Stimulated activated CD8-positive, alpha-beta memory T cell treated with anti-CD3 and anti-CD28 coated beads, Interleukin-2, amount 100 ng/mL, for 1 hour (primary cell): ENCODE data around the gene COL11A2.
"Not testable (repeated sequence)": the region's sequence is repeated elsewhere in the genome, so short reads cannot be mapped to it uniquely, and the experiment has no call there.

Experiments
- DNase-seq, 2 donors: peaks; one replicate each; pipeline ENCODE4 v3.0.0-alpha.2; 2020; ENCODE audit warnings: low read depth in 2 of 2

The COL11A2 gene

DNA sequence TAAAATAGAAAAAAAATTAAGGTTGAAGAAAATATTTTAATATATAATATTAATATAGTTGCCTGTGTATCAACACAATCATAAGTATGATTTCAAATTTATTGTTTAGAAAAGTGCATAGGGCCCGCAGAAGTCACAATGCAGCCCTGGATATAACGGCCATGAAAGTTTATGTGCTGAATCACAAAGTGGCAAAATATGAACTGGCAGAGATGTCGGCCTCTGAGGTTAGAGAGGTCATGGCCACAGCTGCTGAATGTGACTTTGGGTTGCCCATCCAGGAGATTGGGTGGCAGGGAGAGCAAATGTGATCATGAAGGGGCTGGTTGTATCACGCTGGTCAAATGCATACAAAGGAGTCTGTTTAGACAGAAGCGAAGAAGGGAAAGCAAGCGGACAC lies 35.7 kb downstream of the COL11A2 start:
- no peak for DNase-seq

DNA sequence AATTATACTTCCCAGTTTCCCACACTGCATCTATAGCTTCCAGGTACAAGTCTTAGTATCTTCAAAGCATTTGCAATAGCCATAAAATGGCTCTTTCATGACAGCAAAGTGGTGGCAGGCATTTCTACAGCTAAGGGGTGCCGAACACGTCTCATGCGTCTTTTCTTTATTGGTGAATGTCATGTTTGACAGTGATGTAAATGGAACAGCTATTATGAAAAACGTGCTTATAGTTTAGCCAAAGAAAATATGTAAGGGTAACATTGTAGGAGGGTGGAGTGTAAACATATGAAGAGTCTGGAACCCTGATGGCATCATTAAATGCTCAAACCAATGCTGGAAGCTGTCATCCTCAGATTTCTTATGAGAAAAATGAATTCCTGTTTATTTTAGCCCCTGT lies 37.9 kb downstream of the COL11A2 start:
- no peak for DNase-seq

DNA sequence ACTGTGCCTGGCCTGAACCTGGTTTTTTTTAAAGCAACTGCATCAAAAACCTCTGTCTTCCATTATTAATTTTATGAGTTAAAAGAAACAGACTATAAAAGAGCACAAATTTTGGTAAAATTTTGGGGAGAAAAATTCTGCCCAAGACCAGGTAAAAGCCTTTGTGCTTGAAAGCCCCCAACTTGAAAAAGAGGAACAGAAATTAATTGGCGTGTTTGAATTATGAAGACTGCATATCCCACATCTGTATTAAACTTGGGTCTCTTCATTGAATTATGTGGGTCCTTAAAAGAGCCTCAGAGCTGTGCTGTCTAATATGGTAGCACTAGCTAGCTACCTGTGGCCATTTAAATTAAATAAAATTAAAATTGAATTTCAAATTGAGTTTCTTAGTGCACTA lies 41.2 kb downstream of the COL11A2 start:
- no peak for DNase-seq

DNA sequence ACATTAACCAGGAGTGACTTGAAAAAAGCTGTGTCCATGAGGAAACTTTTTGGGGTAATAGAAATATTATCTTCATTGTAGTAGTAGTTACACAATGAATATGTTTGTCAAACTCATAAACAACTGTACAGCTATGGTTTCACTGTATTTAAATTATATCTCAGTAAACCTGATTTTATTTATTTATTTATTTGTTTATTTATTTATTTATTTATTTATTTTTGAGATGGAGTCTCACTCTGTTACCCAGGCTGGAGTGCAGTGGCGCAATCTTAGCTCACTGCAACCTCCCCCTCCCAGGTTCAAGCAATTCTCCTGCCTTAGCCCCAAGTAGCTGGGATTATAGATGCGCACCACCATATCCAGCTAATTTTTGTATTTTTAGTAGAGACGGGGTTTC lies 41.7 kb downstream of the COL11A2 start:
- DNase-seq, result not testable (repeated sequence)

DNA sequence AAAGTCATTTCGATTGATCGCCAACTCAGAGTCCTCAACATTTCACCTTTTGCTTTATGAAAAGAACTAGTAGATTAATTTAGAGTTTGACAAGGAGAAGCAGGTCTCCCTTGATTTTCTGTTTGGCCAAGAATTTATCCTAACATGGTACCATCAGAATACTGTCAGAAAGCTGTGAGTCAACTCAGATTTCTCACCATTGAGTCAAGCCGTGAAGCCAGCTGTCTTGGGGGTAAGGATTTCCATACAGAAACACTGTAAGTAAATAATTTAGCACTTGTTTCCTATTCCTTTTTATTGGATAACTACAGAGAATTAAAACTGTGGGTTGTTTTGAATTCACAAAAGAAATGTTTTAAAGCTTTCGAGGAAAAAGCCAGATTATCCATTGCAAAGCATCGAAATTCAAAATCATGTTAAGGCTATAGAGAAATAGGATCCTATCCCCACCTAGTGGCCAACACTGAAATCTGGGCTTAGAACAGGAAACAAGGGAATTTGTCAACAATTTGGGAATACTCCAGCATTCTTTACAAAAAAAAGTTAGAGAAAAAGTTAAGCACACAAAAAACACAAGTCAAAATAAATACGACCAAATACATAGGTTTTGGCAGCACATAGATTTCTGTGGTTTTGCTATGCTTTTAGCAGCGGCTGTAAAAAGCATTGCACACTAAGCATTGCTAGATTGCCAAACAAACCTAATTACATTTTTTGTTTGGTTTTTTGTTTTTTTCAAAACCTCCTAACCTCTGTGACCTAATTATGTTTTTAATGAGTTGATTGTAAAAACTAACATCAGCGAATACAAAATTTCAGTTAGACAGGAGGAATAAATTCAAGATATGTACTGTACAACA lies 44.2 kb downstream of the COL11A2 start:
- DNase-seq, result no peak

DNA sequence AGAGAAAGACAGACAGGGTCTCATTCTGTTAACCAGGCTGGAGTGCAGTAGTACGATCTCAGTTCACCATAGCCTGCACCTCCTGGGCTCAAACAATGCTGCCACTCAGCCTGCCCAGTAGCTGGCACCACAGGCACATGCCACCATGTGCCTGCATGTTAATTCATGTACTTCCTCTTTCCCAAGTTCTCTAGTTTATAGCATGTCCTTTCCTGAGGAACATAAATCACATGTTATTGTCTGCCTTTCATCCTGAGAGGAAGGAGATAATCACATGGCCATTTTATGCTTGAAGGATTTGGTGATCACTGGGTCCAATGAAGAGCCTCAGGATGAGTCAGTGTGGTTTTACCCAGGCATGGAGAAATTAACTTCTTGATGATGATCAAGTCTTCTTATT lies 47.9 kb downstream of the COL11A2 start:
- DNase-seq, result no peak

DNA sequence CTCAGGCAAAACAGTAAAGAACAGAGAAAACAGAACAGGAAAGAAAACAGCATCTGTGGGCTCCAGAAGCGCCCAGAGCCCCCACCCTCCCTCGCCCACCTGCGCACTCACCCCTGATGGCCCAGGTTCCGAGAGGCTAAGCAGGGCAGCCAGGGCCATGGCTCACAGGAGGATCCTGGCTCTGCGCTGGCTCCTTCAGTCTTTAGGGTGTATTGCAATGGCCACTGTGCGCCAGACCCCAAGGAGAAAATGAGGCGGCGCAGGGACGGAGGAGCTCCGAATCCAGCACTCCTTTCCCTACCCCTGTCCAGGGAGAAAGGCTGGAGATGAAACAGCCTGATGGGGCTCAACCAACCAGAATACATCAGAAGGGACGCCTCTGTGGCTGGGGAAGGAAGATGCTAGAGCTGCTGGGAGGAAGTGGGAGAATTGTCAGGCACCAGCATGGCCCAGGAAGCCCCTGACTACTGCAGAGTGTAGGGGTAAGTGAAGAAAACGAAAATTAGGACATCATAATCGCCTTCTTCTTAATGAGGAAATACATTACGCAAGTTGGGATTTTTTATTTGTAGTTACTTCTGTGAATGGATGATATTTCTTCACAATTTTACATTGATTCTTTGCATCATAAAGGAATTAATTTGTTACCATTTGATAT lies 49.0 kb downstream of the COL11A2 start:
- DNase-seq, result no peak

DNA sequence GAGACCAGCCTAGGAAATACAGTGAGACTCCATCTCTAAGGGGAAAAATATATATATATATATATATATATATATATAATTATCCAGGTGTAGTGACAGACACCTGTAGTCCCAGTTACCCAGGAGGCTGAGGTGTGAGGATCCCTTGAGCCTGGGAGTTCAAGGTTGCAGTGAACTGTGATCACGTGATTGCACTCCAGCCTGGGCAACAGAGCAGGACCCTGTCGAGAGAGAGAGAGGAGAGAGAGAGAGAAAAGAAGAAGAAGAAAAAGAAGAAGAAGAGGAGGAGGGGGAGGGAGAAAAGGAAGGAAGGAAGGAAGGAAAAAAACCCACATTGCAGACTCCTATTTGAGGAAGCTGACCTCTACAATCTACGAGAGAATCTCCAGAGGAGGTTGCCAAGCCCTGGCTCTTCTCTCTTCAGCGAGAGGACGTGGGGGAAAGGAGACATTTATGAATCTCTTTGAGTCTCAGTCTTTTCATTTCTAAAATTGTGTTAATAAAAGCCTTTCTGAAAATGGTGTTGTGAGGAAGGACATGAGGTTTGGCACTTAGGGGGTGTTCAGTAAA lies 49.7 kb downstream of the COL11A2 start:
- no peak for DNase-seq

DNA sequence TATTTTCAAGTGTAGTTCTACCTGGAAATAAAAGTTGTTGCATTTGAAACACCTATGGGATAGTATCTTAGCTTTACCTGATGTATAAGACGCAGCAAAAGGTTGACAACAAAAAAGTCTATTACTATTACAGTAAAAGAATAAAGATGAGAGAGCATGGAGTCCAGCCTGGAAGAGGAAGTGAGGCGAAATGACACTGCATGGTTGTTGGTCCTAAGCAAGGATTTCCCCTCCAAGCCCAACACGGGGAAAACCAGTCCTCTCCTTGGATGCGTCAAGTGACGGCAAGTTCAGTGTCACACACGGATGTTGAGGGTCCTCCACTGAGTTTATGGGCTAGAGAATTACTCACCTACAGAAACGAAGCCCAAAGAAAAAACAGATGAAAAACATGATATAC lies 51.7 kb downstream of the COL11A2 start:
- no peak for DNase-seq

DNA sequence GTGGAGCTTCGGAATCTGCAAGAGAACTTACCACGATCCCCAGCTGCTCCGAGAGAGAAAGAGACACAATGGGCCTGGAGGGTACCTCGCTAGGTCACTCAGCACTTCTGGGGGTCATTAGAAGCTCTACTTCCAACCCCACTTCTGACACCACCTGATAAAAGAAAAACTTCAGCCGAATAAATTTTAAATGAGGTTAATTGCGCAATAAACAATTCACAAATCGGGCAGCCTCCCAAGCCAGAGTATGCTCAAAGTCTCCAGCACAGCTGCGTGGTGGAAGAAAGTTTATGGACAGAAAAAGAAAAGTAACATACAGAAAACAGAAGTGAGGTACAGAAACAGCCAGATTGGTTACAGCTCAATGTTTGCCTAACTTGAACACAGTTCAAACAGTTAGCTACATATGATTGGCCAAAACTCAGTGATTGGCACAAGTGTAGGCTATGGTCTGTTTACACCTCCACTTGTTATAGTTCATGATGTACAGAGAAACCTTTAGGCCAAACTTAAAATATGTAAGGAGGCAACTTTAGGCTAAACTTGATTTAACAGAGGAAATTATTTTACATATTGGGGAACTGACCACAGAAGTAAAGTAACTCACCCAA lies 52.6 kb downstream of the COL11A2 start:
- DNase-seq, result no peak

DNA sequence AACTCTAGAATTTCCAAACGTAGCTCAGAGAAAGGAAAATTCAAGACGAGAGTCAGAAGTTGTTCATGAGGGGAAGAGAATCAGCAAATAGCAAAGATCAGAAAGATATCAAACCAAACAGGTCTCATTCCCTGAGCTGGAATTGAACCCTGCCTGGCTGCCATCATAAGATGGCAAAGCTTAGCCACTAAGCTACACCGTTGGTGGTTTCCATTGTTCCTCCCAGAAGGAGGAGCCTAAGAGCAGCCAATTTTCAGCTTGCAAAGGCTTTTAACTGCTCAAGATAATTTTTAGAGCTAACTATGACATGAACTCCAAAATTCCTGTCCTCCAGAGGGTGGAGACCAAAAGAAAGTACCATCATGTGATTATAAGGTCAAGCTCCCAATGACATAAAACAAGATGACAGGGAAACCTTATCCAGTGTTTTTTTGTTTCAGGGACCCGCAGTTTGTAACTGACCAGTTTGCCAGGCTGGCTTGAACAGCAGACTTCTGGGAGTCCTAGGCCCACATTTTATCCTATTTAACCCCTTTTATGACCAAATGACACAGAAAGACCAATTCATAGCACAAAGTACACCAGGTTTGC lies 55.9 kb downstream of the COL11A2 start:
- no peak for DNase-seq

DNA sequence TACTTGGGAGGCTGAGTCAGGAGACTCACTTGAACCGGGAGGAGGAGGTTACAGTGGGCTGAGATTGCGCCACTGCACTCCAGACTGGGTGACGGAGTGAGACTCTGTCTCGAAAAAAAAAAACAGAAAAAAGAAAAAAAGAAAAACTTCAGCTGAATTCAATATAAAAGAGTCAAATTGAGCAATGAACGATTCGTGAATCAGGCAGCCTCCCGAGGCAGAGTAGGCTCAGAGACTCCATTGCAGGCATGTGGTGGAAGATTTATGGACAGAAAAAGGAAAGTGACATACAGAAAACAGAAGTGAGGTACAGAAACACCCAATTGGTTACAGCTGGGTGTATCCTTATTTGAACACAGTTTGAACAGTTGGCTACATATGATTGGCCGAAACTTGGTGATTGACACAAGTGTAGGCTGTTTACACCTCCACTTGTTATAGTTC lies 60.2 kb downstream of the COL11A2 start:
- no peak for DNase-seq

DNA sequence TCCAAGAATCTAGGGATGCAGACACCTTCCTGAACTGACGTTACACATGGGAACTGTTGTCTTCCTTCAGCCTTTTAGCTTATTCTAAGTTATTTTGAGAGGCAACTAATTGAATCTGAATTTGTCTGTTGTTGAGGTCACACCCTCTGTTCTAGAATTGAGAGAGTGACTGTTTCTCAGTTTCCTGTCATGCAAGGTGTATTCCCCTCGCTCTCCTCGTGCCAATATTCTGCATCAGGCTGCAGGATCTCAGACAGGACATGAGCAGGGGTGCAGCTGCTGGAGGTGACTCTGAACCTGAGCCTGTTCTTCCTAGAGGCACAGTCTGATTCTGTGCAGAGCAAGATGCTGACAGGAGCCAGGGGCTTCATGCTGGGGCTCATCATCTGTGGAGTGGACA lies 63.9 kb downstream of the COL11A2 start:
- no peak for DNase-seq

DNA sequence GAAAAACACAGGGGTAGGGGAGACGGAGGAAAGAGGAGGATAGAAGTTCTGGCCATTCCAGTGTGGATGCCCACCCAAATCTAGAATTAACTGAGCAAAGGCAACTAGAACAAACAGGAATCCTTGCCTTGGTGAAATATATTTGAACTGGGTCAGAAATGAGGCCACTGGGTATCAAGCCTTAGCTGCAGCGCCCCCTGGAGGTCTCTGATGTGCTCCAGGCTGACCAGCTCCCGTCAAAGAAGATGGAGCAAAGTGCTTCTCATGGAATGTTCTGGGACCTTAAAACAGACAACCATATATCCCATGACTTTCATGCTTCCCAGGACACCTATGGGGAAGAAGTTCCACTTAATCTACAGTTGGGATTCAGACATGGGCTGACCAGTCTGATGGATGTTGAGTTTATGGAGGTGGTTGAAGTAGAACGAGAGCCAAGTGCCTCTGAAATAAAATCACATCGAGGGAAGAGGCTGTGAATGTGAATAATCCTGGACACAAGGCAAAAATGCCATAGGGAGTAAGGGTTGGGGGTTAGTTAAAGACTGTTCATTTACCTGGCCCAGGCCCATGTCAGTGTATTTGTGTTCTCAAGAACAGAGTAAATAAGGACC lies 66.1 kb downstream of the COL11A2 start:
- peak; percentile 28 to 55 for DNase-seq

DNA sequence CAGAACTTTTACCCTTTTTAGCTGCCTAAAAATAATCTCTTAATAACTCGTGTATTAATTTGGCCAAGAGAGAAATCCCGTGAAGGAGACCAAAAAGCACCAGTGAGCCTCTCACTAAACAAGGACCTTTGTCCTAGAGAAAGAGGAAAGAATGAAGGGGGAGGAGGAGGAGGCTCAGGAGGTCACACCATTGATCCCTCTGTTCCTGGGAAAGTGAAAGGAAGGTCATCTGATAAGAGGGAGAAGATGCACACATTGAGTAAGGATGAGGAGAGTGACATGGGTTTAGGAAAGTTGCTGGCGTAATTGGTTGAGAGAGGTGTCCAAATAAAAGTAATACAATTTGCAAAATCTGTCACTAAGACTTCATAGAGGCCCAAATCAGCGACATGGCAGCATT lies 67.3 kb downstream of the COL11A2 start:
- DNase-seq, result no peak

DNA sequence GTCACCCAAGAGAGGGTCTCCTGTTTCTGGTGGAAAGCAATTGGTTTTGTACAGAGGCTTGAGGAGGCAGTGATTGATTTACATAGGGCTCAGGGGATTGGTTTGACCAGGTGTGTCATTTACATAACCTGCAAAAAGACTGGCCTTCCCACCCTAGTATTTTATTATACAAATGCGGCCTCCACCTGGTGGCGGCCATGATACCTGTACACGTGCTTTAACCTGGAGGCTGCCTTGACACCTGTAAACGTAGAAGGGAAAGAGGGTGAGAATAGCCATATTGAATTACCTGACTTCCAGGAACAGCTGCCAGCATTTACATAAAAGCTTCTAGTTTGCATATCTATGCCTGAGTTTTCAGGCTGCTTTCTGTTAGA lies 67.8 kb downstream of the COL11A2 start:
- no peak for DNase-seq

DNA sequence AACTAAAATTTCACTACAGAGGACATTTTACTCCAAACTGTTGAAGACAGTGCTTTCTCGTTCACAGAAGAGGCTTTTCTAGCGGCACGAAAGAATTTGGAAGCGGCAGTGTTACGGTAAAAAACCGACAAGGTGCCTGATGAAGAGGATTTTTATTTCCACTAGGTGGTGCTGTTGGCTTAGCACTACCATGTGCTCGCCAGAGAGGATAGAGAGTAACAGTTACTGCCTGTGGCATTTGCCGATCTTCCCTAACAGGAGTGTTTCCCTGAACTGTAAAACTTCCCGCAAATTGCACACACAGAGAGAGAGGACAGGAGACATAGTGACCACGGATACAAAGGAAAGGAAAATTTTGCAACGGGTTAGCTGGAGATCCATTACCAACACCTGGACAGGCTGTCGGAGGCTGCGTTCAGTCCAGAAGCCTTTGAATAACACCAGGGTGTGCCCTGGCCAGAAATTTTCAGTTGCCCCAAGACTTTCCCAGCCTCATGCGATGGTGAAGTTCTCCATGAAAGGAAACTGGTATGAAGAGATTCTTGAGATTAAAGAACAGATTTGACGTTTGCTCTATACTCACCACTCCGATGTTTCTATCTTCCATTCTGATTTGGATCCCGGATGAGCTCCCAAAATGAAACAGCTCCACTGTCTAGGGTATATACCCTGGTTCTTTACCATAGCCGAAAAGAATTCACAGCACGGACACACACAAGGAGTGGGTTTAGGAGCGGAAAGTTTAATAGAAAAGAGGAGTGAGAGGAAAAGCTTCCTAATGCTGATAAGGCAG lies 68.3 kb downstream of the COL11A2 start:
- DNase-seq, result no peak

DNA sequence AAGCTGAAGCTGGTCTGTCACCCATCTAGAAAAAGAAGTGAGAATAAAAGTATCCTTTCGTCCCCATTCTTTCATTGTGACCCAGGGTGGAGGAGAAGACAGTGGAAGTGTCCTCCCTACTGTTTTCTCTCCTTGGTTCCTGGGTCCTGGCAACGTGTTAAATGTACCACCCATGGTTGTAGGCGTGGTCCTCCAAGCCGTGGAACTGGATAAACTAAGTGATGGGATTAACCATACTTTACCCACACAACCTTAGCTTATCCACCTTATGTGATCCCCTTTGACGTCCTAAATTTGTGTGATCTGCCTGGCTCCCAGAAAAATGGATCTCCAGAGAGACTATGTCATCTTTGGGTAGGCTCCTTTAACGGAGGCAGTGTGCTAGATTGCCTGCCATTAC lies 69.1 kb downstream of the COL11A2 start:
- DNase-seq, result no peak

DNA sequence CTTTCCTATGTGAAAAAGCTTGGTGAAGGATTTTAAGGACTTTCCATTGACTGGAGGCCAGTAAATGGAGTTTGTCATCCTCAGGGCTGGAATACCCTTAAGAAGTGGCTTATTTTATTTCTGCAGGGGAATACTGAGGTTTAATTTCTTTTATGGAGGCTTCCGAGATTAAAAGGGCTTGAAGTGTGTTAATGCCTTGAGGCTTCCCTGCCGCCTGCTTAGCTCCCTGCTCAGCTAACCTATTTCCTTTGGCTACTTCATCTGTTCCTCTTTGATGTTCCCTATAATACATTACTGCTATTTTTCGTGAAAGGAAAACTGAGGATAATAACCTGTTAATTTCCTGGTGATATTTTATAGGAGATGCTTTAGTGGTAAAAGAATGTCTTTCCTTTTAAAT lies 72.3 kb downstream of the COL11A2 start:
- DNase-seq, result no peak

DNA sequence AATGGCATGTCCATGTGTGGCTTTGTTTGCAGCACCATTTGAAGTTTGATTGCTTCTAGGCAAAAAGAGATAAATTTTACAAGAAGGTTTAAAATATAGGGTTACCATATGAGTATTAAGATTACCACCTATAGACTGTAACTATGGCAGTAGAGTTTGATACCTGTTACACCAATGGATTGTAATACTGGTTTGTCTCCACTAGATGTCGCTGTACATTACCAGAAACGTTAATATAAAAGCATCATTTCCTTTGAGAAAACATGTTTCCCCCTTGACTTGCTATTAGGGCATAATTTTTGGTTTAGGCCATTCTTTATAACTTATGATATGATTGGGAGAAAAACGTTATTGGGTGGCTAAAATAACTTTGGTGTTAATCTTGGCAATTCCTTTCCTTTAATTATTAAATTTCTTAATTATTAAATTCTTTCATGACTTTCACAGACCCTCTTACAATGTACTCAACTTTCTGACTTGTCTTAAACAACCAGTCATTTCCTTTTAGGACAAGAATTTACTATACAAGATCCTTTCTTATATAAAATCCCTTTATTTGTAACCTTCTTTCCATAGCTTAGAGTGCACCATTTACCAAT lies 73.6 kb downstream of the COL11A2 start:
- no peak for DNase-seq
